GM12892 (cell line): Measurements from ENCODE around the gene SIDT2.

Experiments
- POLR2A ChIP-seq: IDR thresholded peaks from 2 replicates; pipeline ENCODE4 v1.6.1; 2011; ENCODE audit warnings: low read depth, low read length, control low read depth
- POLR2AphosphoS5 ChIP-seq: IDR thresholded peaks from 2 replicates; pipeline ENCODE4 v1.6.1; 2011; ENCODE audit warnings: low read depth, low read length, control low read depth
- TAF1 ChIP-seq: IDR thresholded peaks from 2 replicates; pipeline ENCODE4 v1.6.1; 2011; ENCODE audit warnings: low read depth, mild to moderate bottlenecking, control low read depth, low read length, borderline replicate concordance

DNA sequence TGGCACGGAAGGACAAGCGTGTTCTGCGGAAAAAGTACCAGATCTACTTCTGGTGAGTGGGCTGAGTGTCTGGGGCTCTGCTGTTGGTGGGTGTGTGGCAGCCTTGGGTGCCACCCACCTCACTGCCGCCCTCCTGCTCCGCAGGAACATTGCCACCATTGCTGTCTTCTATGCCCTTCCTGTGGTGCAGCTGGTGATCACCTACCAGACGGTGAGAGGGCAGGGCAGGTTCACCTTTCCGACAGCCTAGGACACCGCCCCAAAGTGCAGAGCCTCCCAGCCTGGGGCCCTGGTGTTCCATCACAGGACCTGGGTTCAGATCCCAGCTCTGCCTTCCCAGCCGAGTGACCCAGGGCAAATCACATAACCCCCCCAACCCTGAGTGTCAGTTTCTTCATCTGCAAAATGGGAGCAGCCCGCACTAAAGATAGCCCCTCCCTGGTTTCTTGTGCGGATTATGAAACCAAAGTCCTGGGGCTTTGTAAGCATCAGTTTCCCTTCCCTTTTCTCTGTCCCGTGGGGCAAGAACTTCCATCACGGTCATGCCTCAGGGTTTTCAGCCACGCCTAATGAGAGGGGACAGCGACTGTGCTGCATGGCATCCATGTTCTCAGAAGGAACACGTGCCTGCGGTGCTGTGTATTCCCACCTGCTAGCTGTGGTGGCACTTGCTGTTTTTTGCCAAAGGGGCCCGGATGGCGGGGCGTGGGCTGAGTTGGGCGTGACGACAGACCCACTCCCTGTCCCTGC is 10.8 kb downstream of the SIDT2 start:
- peak; percentile 31; the same call in 1 of the 2 replicates for TF ChIP-seq POLR2A
- TF ChIP-seq TAF1 = no peak
- no peak for TF ChIP-seq POLR2AphosphoS5
